Smooth muscle cell (in vitro differentiated cells): ENCODE data around the gene PGBD5. TPM values are rescaled to one million over a fixed set of nuclear protein-coding genes. Genes with fewer than 3 reads are reported as not detected.

ENCODE experiments used
- DNase-seq: peaks from one replicate; lab custom pipeline; 2025; ENCODE audit not compliant: unreplicated experiment; lab: John Stamatoyannopoulos, UW
- H2AFZ ChIP-seq: fragments of 200-600 bp; sonication (generic); 2 replicates; pipeline ENCODE4 v1.6.0; 2016; ENCODE audit warnings: antibody characterized with exemption, low read depth, mild to moderate bottlenecking
- H3F3A ChIP-seq: fragments of 200-600 bp; sonication (generic); 2 replicates; pipeline ENCODE4 v1.6.0; 2017; ENCODE audit warnings: antibody characterized with exemption, low read depth
- H3K27ac ChIP-seq: fragments of 200-600 bp; sonication (generic); 2 replicates; pipeline ENCODE4 v1.5.1; 2016; ENCODE audit warnings: low read depth, mild to moderate bottlenecking
- H3K27me3 ChIP-seq: fragments of 200-600 bp; sonication (generic); 2 replicates; pipeline ENCODE4 v1.6.1; 2016; ENCODE audit warnings: low read depth, mild to moderate bottlenecking
- H3K36me3 ChIP-seq: fragments of 200-600 bp; sonication (generic); 2 replicates; pipeline ENCODE4 v1.5.1; 2016; ENCODE audit warnings: low read depth
- H3K4me1 ChIP-seq: fragments of 200-600 bp; sonication (generic); 2 replicates; pipeline ENCODE4 v1.5.1; 2016; ENCODE audit warnings: low read depth
- H3K4me2 ChIP-seq: fragments of 200-600 bp; sonication (generic); 2 replicates; pipeline ENCODE4 v1.6.0; 2016; ENCODE audit warnings: mild to moderate bottlenecking
- H3K4me3 ChIP-seq: fragments of 200-600 bp; sonication (generic); 2 replicates; pipeline ENCODE4 v1.5.1; 2016; ENCODE audit warnings: mild to moderate bottlenecking
- H3K79me2 ChIP-seq: fragments of 200-600 bp; sonication (generic); 2 replicates; pipeline ENCODE4 v1.6.0; 2016; ENCODE audit warnings: low read depth, mild to moderate bottlenecking
- H3K9ac ChIP-seq: fragments of 200-600 bp; sonication (generic); 2 replicates; pipeline ENCODE4 v1.6.0; 2016; ENCODE audit warnings: low read depth
- H3K9me3 ChIP-seq: fragments of 200-600 bp; sonication (generic); replicated peaks from 2 replicates; pipeline ENCODE4 v1.5.1; 2016; ENCODE audit warnings: low read depth
- H4K20me1 ChIP-seq: fragments of 200-600 bp; sonication (generic); 2 replicates; pipeline ENCODE4 v1.6.0; 2016; ENCODE audit warnings: low read depth
- CTCF ChIP-seq: fragments of 200-600 bp; sonication (generic); IDR thresholded peaks from 2 replicates; pipeline ENCODE4 v1.5.1; 2017; ENCODE audit warnings: borderline replicate concordance, mild to moderate bottlenecking, antibody characterized with exemption; ENCODE audit not compliant: insufficient read depth, poor library complexity, severe bottlenecking
- WGBS: methylation state at CpG from one replicate; pipeline ENCODE4 v1.1.7; 2016; ENCODE audit warnings: low lambda C conversion rate; 5-methylcytosine and 5-hydroxymethylcytosine counted together
- polyA plus RNA-seq: library from polyadenylated mRNA; unstranded; fragments of >200 nt; fragmentation: Nextera tagmentation; extraction: Ambion mirVana; gene quantifications from 2 replicates; pipeline ENCODE4 v1.2.1, GENCODE V29; 2016
- total RNA-seq: library from RNA; depleted of rRNA; stranded (reverse); fragments of >200 nt; gene quantifications from 2 replicates; pipeline ENCODE4 v1.2.3, GENCODE V29; 2014

PGBD5 gene
- total and polyA plus RNA-seq, 2 experiments from 2014 or later = 0.83 to 0.94 TPM

GRCh38 chr1:230352537-230352936 is 73.6 kb downstream of the PGBD5 start:
- Histone ChIP-seq H3K4me2 (no peak overlapping the region), H2AFZ (no peak overlapping the region), H3K4me1 (no peaks in the 10 kb centered on the region), H3K27ac (no peak overlapping the region), H3K36me3 (no peaks in the 10 kb centered on the region), H3K9me3 (no peaks in the 10 kb centered on the region), H3K79me2 (no peaks in the 10 kb centered on the region), H3F3A (no peaks in the 10 kb centered on the region), H4K20me1 (no peaks in the 10 kb centered on the region), H3K9ac (no peak overlapping the region), H3K27me3 (no peaks in the 10 kb centered on the region), H3K4me3 (no peak overlapping the region)
- WGBS = 91% methylated on average over 6 of the region's 6 CpGs
- DNase-seq = no peak
- no peak for TF ChIP-seq CTCF

GRCh38 chr1:230351983-230352382 is 74.1 kb downstream of the PGBD5 start:
- Histone ChIP-seq H3K27me3 (no peaks in the 10 kb centered on the region), H3K4me1 (no peaks in the 10 kb centered on the region), H4K20me1 (no peaks in the 10 kb centered on the region), H3K9ac (no peak overlapping the region), H3K4me3 (no peak overlapping the region), H3K36me3 (no peaks in the 10 kb centered on the region), H3K79me2 (no peaks in the 10 kb centered on the region), H2AFZ (no peak overlapping the region), H3K27ac (no peak overlapping the region), H3K9me3 (no peaks in the 10 kb centered on the region), H3F3A (no peaks in the 10 kb centered on the region), H3K4me2 (no peak overlapping the region)
- WGBS = 84% methylated on average over 6 of the region's 6 CpGs
- DNase-seq = no peak
- no peak for TF ChIP-seq CTCF

- DNase-seq = no peak
- H3K27me3 ChIP-seq = no peaks in the 10 kb centered on the region
- 74% methylated on average over 2 of the region's 2 CpGs for WGBS
Observed at GRCh38 chr1:230351514-230351913, 74.6 kb downstream of the PGBD5 start.

More at GRCh38 chr1:230351514-230351913, 74.6 kb downstream of the PGBD5 start:
- Histone ChIP-seq H3K4me3 (no peak overlapping the region), H2AFZ (no peak overlapping the region), H3K36me3 (no peaks in the 10 kb centered on the region), H3K27ac (no peak overlapping the region), H3K79me2 (no peaks in the 10 kb centered on the region), H3K4me2 (no peak overlapping the region), H4K20me1 (no peaks in the 10 kb centered on the region), H3K9me3 (no peaks in the 10 kb centered on the region), H3F3A (no peaks in the 10 kb centered on the region), H3K9ac (no peak overlapping the region), H3K4me1 (no peaks in the 10 kb centered on the region)
- no peak for TF ChIP-seq CTCF
